BJ (cell line): ENCODE data around the gene ITGA5. TPM values are rescaled to one million over a fixed set of nuclear protein-coding genes. Genes with fewer than 3 reads are reported as not detected.

Experiments used
- CTCF ChIA-PET: fragments of 350-600 bp; formaldehyde crosslinking; extraction: SDS; loops from one replicate; lab custom pipeline; 2021; ENCODE audit warnings: antibody characterized with exemption, inconsistent platforms; lab: Yijun Ruan, JAX
- POLR2A ChIA-PET: fragments of 300-600 bp; sonication (Branson Sonifier 250); formaldehyde crosslinking; extraction: SDS; loops from one replicate; lab custom pipeline; 2021; ENCODE audit warnings: antibody characterized with exemption; lab: Charles Lee
- DNase-seq: peaks from one replicate; pipeline ENCODE4 v3.0.0-alpha.2; 2011; ENCODE audit warnings: low read depth
- H3K27me3 ChIP-seq: 2 replicates; pipeline ENCODE4 v1.6.0; 2011; ENCODE audit warnings: low read length; ENCODE audit not compliant: control insufficient read depth, insufficient read depth
- H3K36me3 ChIP-seq: 2 replicates; pipeline ENCODE4 v1.5.1; 2011; ENCODE audit warnings: low read length; ENCODE audit not compliant: control insufficient read depth, insufficient read depth
- H3K4me3 ChIP-seq: 2 replicates; pipeline ENCODE4 v1.5.1; 2011; ENCODE audit warnings: low read depth, mild to moderate bottlenecking, control low read depth, low read length
- polyA plus RNA-seq: library from polyadenylated mRNA; depleted of rRNA; stranded (reverse); fragments of >200 nt; gene quantifications from 2 replicates; pipeline ENCODE4 v1.2.3, GENCODE V29; 2011
- TF ChIP-seq, protein P1 (sequence below): IDR thresholded peaks from 2 replicates; pipeline ENCODE4 v1.5.1; 2011; ENCODE audit warnings: low read depth, mild to moderate bottlenecking, control low read depth, inconsistent platforms, low read length, moderate library complexity; ENCODE audit not compliant: insufficient read depth

ITGA5 gene
- polyA plus RNA-seq, 1 experiment: 375 TPM

DNA sequence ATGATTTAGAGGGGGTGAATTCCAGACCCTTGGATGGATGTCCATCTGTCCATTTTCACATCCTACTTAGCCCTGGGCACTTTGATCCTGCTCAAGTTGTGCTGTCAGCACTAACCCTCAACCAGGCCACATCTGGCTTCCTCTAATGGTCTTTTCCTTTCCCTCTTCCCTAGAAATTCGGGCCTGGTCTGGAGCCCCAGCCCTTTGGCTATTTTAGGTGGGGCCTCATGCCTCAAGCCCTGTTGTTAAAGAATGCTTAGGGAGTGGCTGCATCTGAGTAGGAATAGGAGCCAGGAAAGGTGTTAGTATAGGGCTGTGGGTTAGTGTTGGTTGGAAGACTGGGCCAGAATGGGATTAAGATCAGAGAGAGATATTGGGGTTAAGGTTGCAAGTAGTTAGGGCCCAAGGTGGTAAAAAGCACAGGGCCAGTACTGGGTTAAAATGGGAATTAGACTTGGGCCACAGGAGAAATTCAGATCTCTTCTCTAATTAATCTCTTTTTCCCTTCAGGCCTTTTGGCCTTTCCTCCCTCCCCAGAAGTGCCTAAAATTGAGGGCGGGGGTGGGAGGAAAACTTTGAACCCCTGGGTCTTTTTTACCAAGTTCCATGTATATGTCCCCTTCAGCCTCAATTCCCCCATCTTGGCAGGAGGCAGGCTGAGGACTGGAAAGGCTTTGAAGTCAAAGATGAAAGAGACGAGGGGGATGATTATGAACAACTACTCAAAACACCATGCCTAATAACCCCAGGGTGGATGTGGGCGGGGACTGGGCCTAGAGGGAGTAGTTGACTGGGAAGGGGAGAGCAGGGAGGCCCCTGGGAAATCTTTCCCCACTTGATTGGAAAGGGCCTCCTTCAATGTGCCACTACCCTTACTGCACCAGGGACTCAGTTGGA, 30.6 kb downstream of the ITGA5 start:
- no peak overlapping the region for H3K4me3 ChIP-seq
- POLR2A ChIA-PET: no interaction called here
- no peak for DNase-seq
- no peaks in the 10 kb centered on the region for H3K27me3 ChIP-seq
- CTCF ChIA-PET: interaction anchor here (0.7 to 3.3 kb wide), 5 partner anchors 9 to 51 kb away, joined by 3 to 16 read pairs (median 8); no protein-coding TSS in a partner anchor
- peaks cover 3% of the 10 kb centered on the region; the same call in 1 of the 2 replicates for H3K36me3 ChIP-seq
- TF ChIP-seq, protein P1, sequence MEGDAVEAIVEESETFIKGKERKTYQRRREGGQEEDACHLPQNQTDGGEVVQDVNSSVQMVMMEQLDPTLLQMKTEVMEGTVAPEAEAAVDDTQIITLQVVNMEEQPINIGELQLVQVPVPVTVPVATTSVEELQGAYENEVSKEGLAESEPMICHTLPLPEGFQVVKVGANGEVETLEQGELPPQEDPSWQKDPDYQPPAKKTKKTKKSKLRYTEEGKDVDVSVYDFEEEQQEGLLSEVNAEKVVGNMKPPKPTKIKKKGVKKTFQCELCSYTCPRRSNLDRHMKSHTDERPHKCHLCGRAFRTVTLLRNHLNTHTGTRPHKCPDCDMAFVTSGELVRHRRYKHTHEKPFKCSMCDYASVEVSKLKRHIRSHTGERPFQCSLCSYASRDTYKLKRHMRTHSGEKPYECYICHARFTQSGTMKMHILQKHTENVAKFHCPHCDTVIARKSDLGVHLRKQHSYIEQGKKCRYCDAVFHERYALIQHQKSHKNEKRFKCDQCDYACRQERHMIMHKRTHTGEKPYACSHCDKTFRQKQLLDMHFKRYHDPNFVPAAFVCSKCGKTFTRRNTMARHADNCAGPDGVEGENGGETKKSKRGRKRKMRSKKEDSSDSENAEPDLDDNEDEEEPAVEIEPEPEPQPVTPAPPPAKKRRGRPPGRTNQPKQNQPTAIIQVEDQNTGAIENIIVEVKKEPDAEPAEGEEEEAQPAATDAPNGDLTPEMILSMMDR: no peak

DNA sequence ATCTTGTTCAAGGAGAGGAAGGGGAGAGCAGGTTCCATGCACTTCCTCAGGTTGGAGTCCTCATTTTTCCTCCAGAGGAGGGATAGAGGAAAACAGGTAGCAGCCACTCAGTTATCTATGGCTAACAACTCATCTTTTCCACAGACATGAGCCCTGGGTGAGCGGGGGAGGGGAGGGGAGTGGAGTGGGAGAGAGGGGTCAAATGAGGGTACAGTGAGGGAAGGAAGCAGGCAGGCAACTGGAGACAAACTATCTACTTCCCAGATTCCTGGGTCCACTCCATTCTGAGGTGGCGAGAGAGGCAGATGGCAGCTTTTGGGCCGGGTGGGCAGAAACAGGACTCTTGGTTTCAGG, 32.0 kb downstream of the ITGA5 start:
- no peak overlapping the region for H3K4me3 ChIP-seq
- POLR2A ChIA-PET: interaction anchor here (0.6 kb wide), 1 partner anchor 178 kb away, joined by 4 read pairs; no protein-coding TSS in a partner anchor
- no peak for DNase-seq
- CTCF ChIA-PET: interaction anchor here (1.1 to 3.3 kb wide), 7 partner anchors 8 to 54 kb away, joined by 3 to 16 read pairs (median 7); no protein-coding TSS in a partner anchor
- no peaks in the 10 kb centered on the region for H3K36me3 ChIP-seq
- TF ChIP-seq, protein P1: no peak
- H3K27me3 ChIP-seq: no peaks in the 10 kb centered on the region

DNA sequence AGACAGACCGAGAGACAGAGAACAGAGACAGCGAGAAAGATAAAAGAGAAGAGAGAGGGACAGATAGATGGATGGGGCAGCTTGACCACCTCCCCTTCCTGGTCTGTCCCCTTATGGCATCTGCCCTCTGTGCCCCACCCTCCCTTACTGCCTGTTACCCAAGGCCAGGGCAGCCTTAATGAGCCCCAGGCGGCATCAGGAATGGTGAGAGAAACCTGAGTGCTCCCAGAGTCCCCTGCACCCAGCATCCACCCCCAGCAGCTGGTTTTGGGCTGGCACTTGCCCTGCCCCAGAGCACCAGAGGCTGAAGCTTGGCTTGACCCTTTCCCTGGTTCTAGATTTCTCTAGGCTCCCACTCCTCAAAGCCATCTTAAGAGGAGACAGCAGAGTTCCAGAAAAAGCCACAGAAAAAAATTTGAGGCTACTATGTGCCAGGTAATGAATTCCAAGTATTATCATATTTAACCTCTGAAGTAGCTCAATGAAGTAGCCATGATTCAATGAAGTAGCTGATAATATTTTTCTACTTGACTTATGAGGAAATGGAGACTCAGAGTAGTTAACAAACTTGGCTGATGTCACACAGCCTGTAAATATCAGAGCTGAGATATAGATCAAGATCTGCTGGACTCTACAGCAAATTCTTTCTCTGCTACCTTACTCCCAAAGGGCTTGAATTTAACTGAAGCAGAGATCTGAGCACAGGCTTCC, 32.5 kb downstream of the ITGA5 start:
- no peak for DNase-seq
- Histone ChIP-seq H3K27me3 (no peaks in the 10 kb centered on the region), H3K36me3 (no peaks in the 10 kb centered on the region), H3K4me3 (no peak overlapping the region)
- TF ChIP-seq, protein P1: no peak
- ChIA-PET POLR2A (interaction anchor here (0.6 kb wide), 1 partner anchor 177 kb away, joined by 4 read pairs; no protein-coding TSS in a partner anchor), CTCF (interaction anchor here (1.1 to 3.3 kb wide), 8 partner anchors 7 to 54 kb away, joined by 3 to 16 read pairs (median 8); no protein-coding TSS in a partner anchor)

DNA sequence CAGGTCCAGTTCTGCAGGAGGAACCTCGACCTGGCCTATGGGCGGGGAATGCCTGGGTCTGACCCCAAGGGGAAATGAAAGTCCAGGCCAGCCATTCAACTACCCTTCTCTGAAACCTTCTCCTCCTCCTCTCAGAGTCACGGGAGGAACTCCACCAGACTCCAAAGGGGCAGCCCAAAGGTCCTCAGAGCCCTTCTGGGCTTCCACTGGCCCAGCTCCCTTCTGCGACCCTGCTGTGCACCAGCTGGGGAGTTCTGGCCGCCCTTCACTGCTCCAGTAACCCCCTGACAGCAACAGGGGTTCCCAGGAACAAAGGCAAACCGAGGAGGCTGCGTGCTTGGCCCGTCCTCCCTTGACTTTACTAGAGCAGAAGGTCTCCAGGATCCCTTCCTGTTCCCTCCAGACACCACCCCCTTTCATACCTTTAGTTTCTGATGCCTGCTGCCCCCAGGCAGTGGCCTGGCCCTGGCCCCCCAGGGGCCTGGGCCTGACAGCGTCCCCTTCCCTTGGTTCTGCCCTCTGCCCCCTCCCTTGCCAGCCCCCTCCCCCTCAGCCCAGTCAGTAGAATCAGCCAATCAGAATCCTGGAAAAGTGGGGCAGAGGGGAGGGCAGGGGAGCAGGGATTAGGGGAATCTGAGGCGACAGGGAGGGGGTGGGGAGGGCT, 33.7 kb downstream of the ITGA5 start:
- ChIA-PET CTCF (interaction anchor here (0.6 to 3.3 kb wide), 8 partner anchors 8 to 165 kb away, joined by 3 to 16 read pairs (median 8); no protein-coding TSS in a partner anchor), POLR2A (no interaction called here)
- Histone ChIP-seq H3K4me3 (no peak overlapping the region), H3K27me3 (no peaks in the 10 kb centered on the region), H3K36me3 (no peaks in the 10 kb centered on the region)
- no peak for DNase-seq
- TF ChIP-seq, protein P1: no peak
